HG03060 (cell line): ENCODE results near the gene FUOM.

ENCODE experiments used
- ATAC-seq: cut with Tn5 transposase; IDR thresholded peaks from one replicate; pipeline ENCODE4 v1.9.1; 2021; ENCODE audit warnings: low read depth, moderate number of reproducible peaks; ENCODE audit not compliant: unreplicated experiment

Gene FUOM

GRCh38 chr10:133316732-133317131, 41.1 kb downstream of the FUOM start:
- no peak for ATAC-seq

GRCh38 chr10:133316266-133316665, 41.6 kb downstream of the FUOM start:
- ATAC-seq: no peak

GRCh38 chr10:133315847-133316246, 42.0 kb downstream of the FUOM start:
- no peak for ATAC-seq

- no peak for ATAC-seq
Measured at GRCh38 chr10:133314911-133315310, 42.9 kb downstream of the FUOM start.

- ATAC-seq: no peak
Measured at GRCh38 chr10:133313192-133313591, 44.6 kb downstream of the FUOM start.

- ATAC-seq: no peak
Measured at GRCh38 chr10:133312769-133313145, 45.1 kb downstream of the FUOM start.

- no peak for ATAC-seq
Measured at GRCh38 chr10:133312016-133312768, 45.6 kb downstream of the FUOM start.

GRCh38 chr10:133311570-133311969, 46.2 kb downstream of the FUOM start:
- no peak for ATAC-seq

GRCh38 chr10:133310789-133311188, 47.0 kb downstream of the FUOM start:
- ATAC-seq: no peak

- no peak for ATAC-seq
Measured at GRCh38 chr10:133310399-133310755, 47.4 kb downstream of the FUOM start.

- no peak for ATAC-seq
Measured at GRCh38 chr10:133309720-133310398, 48.0 kb downstream of the FUOM start.

- peak; percentile 43 for ATAC-seq
Measured at GRCh38 chr10:133309100-133309719, 48.6 kb downstream of the FUOM start.

- peak; percentile 26 for ATAC-seq
Measured at GRCh38 chr10:133308421-133309099, 49.3 kb downstream of the FUOM start, which contains the start of the genes TUBGCP2 and ZNF511. Gene TUBGCP2, minus strand, starts transcription at chr10:133308872. Its CDS starts 5,931 bp downstream, at chr10:133302941. Gene ZNF511, plus strand, starts transcription at chr10:133308914. Its CDS starts 30 bp downstream, at chr10:133308944.

GRCh38 chr10:133307776-133308420, 49.9 kb downstream of the FUOM start:
- peak; percentile 31 for ATAC-seq

GRCh38 chr10:133306941-133307379, 50.9 kb downstream of the FUOM start:
- ATAC-seq: no peak

- no peak for ATAC-seq
Measured at GRCh38 chr10:133306097-133306476, 51.7 kb downstream of the FUOM start.
